ENCODE data around the gene EFL1.

DNA sequence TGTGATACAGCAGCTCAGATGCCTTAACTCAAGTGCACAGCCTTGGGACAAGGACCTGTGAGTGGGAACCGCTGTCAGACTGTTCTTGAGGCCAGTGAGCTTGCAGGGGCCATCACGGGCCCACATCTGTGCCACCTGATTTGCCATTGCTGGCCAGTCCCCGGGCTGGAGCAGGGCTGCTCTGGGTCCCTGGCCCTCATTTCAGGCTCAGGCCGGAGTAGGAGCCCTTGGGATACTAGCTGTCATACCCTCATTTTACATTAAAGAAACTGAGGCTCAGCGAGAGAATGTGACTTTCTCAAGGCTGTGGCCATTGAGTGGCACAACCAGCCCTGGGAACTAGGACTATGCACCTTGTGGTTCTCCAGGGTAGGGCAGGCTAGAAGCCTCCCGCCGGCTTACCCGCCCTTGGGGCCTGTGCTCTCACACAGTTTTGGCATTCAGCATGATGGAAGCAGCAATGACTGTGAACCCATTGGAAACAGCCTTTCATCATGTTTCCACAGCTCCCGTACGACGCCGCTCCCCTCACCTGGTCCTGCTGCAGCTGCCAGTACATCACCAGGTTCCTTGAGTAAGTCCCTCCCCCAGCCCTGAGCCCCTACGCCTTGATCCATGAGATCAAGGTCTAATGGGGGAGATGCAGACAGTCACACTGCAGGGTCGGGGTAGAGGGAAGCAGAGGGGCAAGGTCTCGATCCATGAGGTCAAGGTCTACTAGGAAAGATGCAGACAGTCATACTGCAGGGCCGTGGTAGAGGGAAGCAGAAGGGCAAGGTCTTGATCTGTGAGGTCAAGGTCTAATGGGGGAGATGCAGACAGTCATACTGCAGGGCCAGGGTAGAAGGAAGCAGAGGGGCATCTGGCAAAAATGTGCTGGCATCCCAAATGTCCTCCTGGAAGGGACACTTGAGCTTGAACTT, 44.5 kb upstream of the EFL1 start:
- TF ChIP-seq EZH2 (IDR thresholded peaks at IDR 0.05; ENCODE audit: low read length, missing control alignments): no peak
- TF ChIP-seq, protein P1, sequence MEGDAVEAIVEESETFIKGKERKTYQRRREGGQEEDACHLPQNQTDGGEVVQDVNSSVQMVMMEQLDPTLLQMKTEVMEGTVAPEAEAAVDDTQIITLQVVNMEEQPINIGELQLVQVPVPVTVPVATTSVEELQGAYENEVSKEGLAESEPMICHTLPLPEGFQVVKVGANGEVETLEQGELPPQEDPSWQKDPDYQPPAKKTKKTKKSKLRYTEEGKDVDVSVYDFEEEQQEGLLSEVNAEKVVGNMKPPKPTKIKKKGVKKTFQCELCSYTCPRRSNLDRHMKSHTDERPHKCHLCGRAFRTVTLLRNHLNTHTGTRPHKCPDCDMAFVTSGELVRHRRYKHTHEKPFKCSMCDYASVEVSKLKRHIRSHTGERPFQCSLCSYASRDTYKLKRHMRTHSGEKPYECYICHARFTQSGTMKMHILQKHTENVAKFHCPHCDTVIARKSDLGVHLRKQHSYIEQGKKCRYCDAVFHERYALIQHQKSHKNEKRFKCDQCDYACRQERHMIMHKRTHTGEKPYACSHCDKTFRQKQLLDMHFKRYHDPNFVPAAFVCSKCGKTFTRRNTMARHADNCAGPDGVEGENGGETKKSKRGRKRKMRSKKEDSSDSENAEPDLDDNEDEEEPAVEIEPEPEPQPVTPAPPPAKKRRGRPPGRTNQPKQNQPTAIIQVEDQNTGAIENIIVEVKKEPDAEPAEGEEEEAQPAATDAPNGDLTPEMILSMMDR (conservative IDR thresholded peaks at IDR 0.05 in 1 of 2, IDR thresholded peaks at IDR 0.05 in 1 of 2; ENCODE audit: low read depth in 1 of 2, low read length in 2 of 2): peak in 1 of 2 donors; percentile 1

Data from fibroblast of lung (primary cell).